ENCODE data around the gene WASF2.

DNA sequence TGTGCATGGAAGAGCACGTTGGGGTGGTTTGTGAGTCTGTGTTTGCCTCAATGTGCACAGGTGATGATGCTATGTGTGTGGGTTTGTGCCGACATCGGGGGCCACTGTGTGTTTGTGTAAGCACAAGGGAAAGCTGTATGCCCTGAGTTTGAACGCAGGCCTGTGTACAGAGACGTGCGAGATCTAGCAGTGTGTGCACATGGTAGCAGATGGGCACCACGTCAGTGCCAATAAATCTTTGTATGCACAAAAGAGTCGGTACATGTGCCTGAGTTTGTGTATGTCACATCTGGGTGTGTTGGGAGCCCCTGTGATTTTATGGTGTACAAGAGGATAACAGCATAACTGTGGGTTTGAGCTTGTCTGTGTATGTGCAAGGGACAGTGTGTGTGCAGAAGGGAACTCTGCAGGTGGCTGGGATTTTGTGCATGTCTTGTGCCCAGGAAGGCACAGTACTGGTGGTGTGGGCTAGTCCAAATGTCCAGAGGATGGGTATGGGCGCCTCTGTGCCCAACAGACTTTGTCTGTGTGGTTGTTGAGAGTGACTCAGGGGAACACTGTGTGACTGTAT, 32.0 kb upstream of the WASF2 start:
- TF ChIP-seq POLR2A (IDR thresholded peaks at IDR 0.05) = no peak
- TF ChIP-seq, protein P1, sequence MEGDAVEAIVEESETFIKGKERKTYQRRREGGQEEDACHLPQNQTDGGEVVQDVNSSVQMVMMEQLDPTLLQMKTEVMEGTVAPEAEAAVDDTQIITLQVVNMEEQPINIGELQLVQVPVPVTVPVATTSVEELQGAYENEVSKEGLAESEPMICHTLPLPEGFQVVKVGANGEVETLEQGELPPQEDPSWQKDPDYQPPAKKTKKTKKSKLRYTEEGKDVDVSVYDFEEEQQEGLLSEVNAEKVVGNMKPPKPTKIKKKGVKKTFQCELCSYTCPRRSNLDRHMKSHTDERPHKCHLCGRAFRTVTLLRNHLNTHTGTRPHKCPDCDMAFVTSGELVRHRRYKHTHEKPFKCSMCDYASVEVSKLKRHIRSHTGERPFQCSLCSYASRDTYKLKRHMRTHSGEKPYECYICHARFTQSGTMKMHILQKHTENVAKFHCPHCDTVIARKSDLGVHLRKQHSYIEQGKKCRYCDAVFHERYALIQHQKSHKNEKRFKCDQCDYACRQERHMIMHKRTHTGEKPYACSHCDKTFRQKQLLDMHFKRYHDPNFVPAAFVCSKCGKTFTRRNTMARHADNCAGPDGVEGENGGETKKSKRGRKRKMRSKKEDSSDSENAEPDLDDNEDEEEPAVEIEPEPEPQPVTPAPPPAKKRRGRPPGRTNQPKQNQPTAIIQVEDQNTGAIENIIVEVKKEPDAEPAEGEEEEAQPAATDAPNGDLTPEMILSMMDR (IDR thresholded peaks at IDR 0.05) = no peak

Measured in esophagus squamous epithelium (tissue), 4 donors.